Ectodermal cell (in vitro differentiated cells): ENCODE data around the gene MRPL33.

ENCODE experiments used
- H3K27ac ChIP-seq: 2 replicates; pipeline ENCODE4 v1.7.0; 2013; ENCODE audit warnings: mild to moderate bottlenecking, low read depth, low read length; ENCODE audit not compliant: insufficient read depth, poor library complexity, severe bottlenecking
- H3K27me3 ChIP-seq: 2 replicates; pipeline ENCODE4 v1.7.0; 2013; ENCODE audit warnings: mild to moderate bottlenecking, low read length; ENCODE audit not compliant: insufficient read depth, control insufficient read depth, poor library complexity, severe bottlenecking
- H3K36me3 ChIP-seq: one replicate; pipeline ENCODE4 v1.7.0; 2013; ENCODE audit warnings: low read length; ENCODE audit not compliant: control insufficient read depth, insufficient read depth
- H3K4me1 ChIP-seq: one replicate; pipeline ENCODE4 v1.7.0; 2013; ENCODE audit warnings: low read length; ENCODE audit not compliant: control insufficient read depth, insufficient read depth
- H3K4me3 ChIP-seq: 2 replicates; pipeline ENCODE4 v1.7.0; 2013; ENCODE audit warnings: low read depth, low read length, control low read depth; ENCODE audit not compliant: insufficient read depth
- H3K9me3 ChIP-seq: 2 replicates; pipeline ENCODE4 v1.7.0; 2013; ENCODE audit warnings: mild to moderate bottlenecking, low read length, moderate library complexity; ENCODE audit not compliant: control insufficient read depth
- WGBS, 2 experiments: methylation state at CpG; one replicate each; pipeline ENCODE4 v1.1.7; 2013; ENCODE audit warnings: missing lambda C conversion rate in 2 of 2; 5-methylcytosine and 5-hydroxymethylcytosine counted together

MRPL33 gene

GRCh38 chr2:27824401-27824800, 52.9 kb downstream of the MRPL33 start:
- Histone ChIP-seq H3K9me3 (no peaks in the 10 kb centered on the region), H3K4me3 (no peak overlapping the region), H3K36me3 (no peaks in the 10 kb centered on the region), H3K27me3 (no peaks in the 10 kb centered on the region), H3K27ac (no peak overlapping the region), H3K4me1 (no peaks in the 10 kb centered on the region)
- WGBS, 2 experiments, result 75% methylated on average over 1 of the region's 1 CpG; no CpG with 5 or more reads in 1 of the 2 experiments

- Histone ChIP-seq H3K4me3 (no peak overlapping the region), H3K27me3 (no peaks in the 10 kb centered on the region)
- 71 to 93% methylated on average over 1 of the region's 1 CpG for WGBS, 2 experiments
Observed at GRCh38 chr2:27828305-27828704, 56.8 kb downstream of the MRPL33 start.

More at GRCh38 chr2:27828305-27828704, 56.8 kb downstream of the MRPL33 start:
- Histone ChIP-seq H3K36me3 (no peaks in the 10 kb centered on the region), H3K27ac (no peak overlapping the region), H3K4me1 (no peaks in the 10 kb centered on the region), H3K9me3 (no peaks in the 10 kb centered on the region)
